ENCODE results near the gene CHCHD10. TPM values are rescaled to one million over a fixed set of nuclear protein-coding genes. Genes with fewer than 3 reads are reported as not detected.

CHCHD10 gene
- total RNA-seq, 1 donor from 2014 or later: 12.0 TPM

DNA sequence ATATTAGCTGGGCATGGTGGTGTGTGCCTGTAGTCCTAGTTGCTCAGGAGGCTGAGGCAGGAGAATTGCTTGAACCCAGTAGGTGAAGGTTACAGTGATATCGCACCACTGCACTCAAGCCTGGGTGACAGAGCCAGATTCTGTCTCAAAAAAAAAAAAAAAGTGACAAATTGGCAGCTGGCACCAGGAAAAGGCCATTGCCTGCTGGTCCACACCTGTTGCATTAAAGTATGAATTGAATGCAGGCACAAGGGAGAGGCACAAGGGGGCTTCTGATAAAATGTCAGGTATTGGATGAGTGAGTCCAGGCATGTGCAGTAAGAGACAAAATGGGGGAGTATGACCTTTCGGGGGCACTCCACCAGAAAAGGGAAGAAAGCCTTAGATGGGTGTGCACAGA, 45.0 kb downstream of the CHCHD10 start:
- intact Hi-C loops (cut with DNase I): no loop called here
- no peaks in the 10 kb centered on the region for H3K9me3 ChIP-seq
- H3K36me3 ChIP-seq: no peaks in the 10 kb centered on the region
- no peak overlapping the region for H3K27ac ChIP-seq
- no peak for DNase-seq (ENCODE audit: extremely low spot score in 2 of 2)
- TF ChIP-seq, protein P1, sequence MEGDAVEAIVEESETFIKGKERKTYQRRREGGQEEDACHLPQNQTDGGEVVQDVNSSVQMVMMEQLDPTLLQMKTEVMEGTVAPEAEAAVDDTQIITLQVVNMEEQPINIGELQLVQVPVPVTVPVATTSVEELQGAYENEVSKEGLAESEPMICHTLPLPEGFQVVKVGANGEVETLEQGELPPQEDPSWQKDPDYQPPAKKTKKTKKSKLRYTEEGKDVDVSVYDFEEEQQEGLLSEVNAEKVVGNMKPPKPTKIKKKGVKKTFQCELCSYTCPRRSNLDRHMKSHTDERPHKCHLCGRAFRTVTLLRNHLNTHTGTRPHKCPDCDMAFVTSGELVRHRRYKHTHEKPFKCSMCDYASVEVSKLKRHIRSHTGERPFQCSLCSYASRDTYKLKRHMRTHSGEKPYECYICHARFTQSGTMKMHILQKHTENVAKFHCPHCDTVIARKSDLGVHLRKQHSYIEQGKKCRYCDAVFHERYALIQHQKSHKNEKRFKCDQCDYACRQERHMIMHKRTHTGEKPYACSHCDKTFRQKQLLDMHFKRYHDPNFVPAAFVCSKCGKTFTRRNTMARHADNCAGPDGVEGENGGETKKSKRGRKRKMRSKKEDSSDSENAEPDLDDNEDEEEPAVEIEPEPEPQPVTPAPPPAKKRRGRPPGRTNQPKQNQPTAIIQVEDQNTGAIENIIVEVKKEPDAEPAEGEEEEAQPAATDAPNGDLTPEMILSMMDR (IDR thresholded peaks at IDR 0.05): no peak
- TF ChIP-seq POLR2A (IDR thresholded peaks at IDR 0.05) (no peak), POLR2AphosphoS5 (IDR thresholded peaks at IDR 0.05; ENCODE audit: insufficient read depth in 1 of 2, low read depth in 1 of 2) (no peak)
- peaks cover under 1% of the 10 kb centered on the region for H3K4me1 ChIP-seq
- H3K4me3 ChIP-seq: no peak overlapping the region
- H3K27me3 ChIP-seq: no peaks in the 10 kb centered on the region

DNA sequence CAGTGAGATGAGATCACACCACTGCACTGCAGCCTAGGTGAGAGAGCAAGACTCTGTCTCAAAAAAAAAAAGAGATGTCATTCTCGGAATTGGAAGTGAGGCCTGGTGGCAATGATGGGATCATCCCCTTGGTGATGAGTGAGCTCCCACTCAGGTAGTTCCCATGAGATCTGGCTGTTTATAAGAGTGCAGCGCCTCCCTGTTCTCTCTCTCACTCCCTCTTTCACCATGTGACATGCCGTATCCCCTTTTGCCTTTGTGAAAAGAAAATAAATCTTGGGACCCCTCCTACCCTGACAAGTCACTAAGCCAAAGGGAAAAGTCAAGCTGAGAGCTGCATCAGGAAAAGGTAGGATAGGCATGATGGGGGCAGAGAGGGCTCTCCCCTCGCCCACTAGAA, 45.6 kb downstream of the CHCHD10 start:
- Histone ChIP-seq H3K36me3 (no peaks in the 10 kb centered on the region), H3K27me3 (no peaks in the 10 kb centered on the region), H3K4me1 (peaks cover 5% of the 10 kb centered on the region), H3K27ac (no peak overlapping the region), H3K4me3 (no peak overlapping the region), H3K9me3 (no peaks in the 10 kb centered on the region)
- no peak for DNase-seq (ENCODE audit: extremely low spot score in 2 of 2)
- intact Hi-C loops (cut with DNase I): no loop called here
- TF ChIP-seq POLR2A (IDR thresholded peaks at IDR 0.05) (no peak), POLR2AphosphoS5 (IDR thresholded peaks at IDR 0.05; ENCODE audit: insufficient read depth in 1 of 2, low read depth in 1 of 2) (no peak)
- TF ChIP-seq, protein P1 (IDR thresholded peaks at IDR 0.05): no peak

DNA sequence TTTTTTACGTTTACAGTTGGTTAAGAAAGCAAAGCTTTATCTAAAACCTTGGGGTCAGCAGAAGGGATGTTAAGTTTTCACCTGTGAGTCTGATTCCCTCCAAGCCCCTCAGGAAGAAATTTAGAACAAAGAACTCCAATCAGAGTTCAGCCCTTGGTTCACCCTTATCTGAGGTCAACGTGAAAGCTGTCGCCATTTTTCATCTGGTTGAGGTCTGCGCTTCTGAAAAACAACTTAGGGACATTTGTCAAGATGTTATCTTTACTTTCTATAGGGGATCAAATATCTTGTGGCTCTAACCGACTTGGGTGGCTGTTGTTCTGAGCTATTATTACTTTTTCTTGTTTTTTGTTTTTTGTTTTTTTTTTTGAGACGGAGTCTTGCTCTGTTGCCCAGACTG, 46.9 kb downstream of the CHCHD10 start:
- Histone ChIP-seq H3K4me1 (peaks cover 14% of the 10 kb centered on the region), H3K27me3 (no peaks in the 10 kb centered on the region), H3K27ac (no peak overlapping the region), H3K9me3 (no peaks in the 10 kb centered on the region), H3K36me3 (no peaks in the 10 kb centered on the region), H3K4me3 (no peak overlapping the region)
- DNase-seq (ENCODE audit: extremely low spot score in 2 of 2): no peak
- TF ChIP-seq POLR2AphosphoS5 (IDR thresholded peaks at IDR 0.05; ENCODE audit: insufficient read depth in 1 of 2, low read depth in 1 of 2) (no peak), POLR2A (IDR thresholded peaks at IDR 0.05) (no peak)
- TF ChIP-seq, protein P1 (IDR thresholded peaks at IDR 0.05): no peak
- intact Hi-C loops (cut with DNase I): no loop called here

DNA sequence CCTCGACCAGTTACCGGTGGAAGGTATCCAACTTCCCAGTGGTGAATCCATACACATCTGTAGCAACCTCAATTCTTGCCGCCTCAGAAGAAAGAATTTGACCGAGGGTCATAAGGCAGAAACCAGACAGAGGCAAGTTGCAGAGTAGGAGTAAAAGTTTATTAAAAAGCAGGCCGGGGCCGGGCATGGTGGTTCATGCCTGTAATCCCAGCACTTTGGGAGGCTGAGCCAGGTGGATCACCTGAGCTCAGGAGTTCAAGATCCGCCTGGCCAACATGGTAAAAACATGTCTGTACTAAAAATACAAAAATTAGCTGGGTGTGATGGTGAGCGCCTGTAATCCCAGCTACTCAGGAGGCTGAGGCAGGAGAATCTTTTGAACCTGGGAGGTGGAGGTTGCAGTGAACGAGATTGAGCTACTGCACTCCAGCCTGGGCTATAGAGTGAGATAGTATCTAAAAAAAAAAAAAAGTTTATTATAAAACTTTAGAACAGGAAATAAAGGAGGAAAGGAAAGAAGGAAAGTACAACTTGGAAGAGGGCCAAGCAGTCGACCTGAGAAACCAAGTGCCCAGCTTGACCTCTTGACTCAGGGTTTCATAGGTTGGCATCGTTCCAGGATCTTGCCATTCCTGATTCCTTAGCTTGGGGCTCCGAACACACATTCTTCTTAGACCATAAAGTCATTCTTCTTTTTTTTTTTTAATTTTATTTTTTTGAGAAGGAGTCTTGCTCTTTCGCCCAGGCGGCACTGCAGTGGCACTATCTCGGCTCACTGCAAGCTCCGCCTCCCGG, 49.2 kb downstream of the CHCHD10 start:
- H3K4me3 ChIP-seq: no peak overlapping the region
- no peak for DNase-seq (ENCODE audit: extremely low spot score in 2 of 2)
- no peaks in the 10 kb centered on the region for H3K27me3 ChIP-seq
- no peaks in the 10 kb centered on the region for H3K9me3 ChIP-seq
- H3K36me3 ChIP-seq: peaks cover 0 to 16% of the 10 kb centered on the region in 2 donors
- H3K4me1 ChIP-seq: peaks cover 15% of the 10 kb centered on the region
- TF ChIP-seq POLR2AphosphoS5 (IDR thresholded peaks at IDR 0.05; ENCODE audit: insufficient read depth in 1 of 2, low read depth in 1 of 2) (no peak), POLR2A (IDR thresholded peaks at IDR 0.05) (no peak)
- TF ChIP-seq, protein P1 (IDR thresholded peaks at IDR 0.05): no peak
- no peak overlapping the region for H3K27ac ChIP-seq
- intact Hi-C loops (cut with DNase I): no loop called here
